ENCODE data around the gene ZSCAN10. TPM values are rescaled to one million over a fixed set of nuclear protein-coding genes. Genes with fewer than 3 reads are reported as not detected.

Gene ZSCAN10
- polyA plus RNA-seq, 1 experiment, result not detected

DNA sequence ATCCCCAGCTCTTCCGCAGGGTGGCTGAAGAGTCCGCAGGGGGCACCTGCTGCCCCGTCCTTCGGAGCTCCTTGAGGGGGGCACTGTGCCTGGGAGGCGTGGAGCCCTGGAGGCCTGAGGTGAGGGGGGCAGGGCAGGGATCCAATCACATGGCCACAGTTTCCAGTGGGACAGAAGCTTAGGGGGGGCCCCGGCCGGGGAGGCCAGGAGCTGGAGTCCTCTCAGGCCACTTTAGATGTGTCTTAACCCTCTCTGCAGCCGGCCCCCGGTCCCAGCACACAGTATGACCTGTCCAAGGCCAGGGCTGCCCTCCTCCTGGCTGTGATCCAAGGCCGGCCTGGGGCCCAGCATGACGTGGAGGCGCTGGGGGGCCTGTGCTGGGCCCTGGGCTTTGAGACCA lies 46.6 kb upstream of the ZSCAN10 start:
- Histone ChIP-seq H3K36me3 (ENCODE audit: control insufficient read depth, insufficient read depth, low read length) (peaks cover 10% of the 10 kb centered on the region), H3K4me3 (ENCODE audit: low read depth, low read length) (no peak overlapping the region), H3K27me3 (ENCODE audit: control insufficient read depth, insufficient read depth, low read length) (no peaks in the 10 kb centered on the region)
- ChIA-PET CTCF (interaction anchor here (0.8 to 1.2 kb wide), 2 partner anchors 16 to 142 kb away, joined by 3 to 4 read pairs; no protein-coding TSS in a partner anchor), POLR2A (no interaction called here)
- no peak for TF ChIP-seq CTCF (IDR thresholded peaks at IDR 0.05; ENCODE audit: insufficient read depth, low read depth, low read length)
- no peak for DNase-seq (ENCODE audit: low read depth)

DNA sequence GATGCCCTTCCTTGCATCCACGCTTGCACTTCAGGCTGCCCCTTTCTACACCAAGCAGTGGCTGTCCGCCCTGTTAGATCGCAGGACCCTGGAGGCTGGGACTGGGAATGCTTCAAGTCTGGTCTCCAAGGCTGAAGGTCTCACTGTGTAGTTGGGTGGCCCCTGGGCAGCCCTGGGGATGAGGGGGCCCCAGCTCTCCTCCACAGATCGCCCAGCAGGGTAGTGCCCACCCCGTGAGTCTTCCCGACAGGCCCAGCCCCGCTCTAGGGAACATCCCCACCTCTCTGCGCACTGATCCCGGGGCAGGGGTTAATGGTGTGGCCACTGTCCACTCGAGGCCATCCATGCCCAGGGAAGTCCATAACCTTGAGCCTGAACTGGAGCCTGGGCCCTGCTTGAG lies 46.1 kb upstream of the ZSCAN10 start:
- no peak for DNase-seq (ENCODE audit: low read depth)
- peaks cover 11% of the 10 kb centered on the region for H3K36me3 ChIP-seq (ENCODE audit: control insufficient read depth, insufficient read depth, low read length)
- no peak for TF ChIP-seq CTCF (IDR thresholded peaks at IDR 0.05; ENCODE audit: insufficient read depth, low read depth, low read length)
- no peaks in the 10 kb centered on the region for H3K27me3 ChIP-seq (ENCODE audit: control insufficient read depth, insufficient read depth, low read length)
- ChIA-PET CTCF (interaction anchor here (1.2 kb wide), 1 partner anchor 141 kb away, joined by 3 read pairs; no protein-coding TSS in a partner anchor), POLR2A (no interaction called here)
- no peak overlapping the region for H3K4me3 ChIP-seq (ENCODE audit: low read depth, low read length)

GRCh38 chr16:3144321-3144983 lies 45.4 kb upstream of the ZSCAN10 start:
- no peak overlapping the region for H3K4me3 ChIP-seq (ENCODE audit: low read depth, low read length)
- peaks cover 11% of the 10 kb centered on the region for H3K36me3 ChIP-seq (ENCODE audit: control insufficient read depth, insufficient read depth, low read length)
- H3K27me3 ChIP-seq (ENCODE audit: control insufficient read depth, insufficient read depth, low read length), result no peaks in the 10 kb centered on the region
- ChIA-PET CTCF (interaction anchor here (0.7 kb wide), 2 partner anchors 113 to 141 kb away, joined by 3 read pairs; no protein-coding TSS in a partner anchor), POLR2A (no interaction called here)
- no peak for DNase-seq (ENCODE audit: low read depth)
- no peak for TF ChIP-seq CTCF (IDR thresholded peaks at IDR 0.05; ENCODE audit: insufficient read depth, low read depth, low read length)

- no peaks in the 10 kb centered on the region for H3K27me3 ChIP-seq (ENCODE audit: control insufficient read depth, insufficient read depth, low read length)
- no peak overlapping the region for H3K4me3 ChIP-seq (ENCODE audit: low read depth, low read length)
- ChIA-PET POLR2A (no interaction called here), CTCF (interaction anchor here (0.7 kb wide), 2 partner anchors 112 to 140 kb away, joined by 3 read pairs; no protein-coding TSS in a partner anchor)
- no peak for DNase-seq (ENCODE audit: low read depth)
- H3K36me3 ChIP-seq (ENCODE audit: control insufficient read depth, insufficient read depth, low read length), result peaks cover 12% of the 10 kb centered on the region
- no peak for TF ChIP-seq CTCF (IDR thresholded peaks at IDR 0.05; ENCODE audit: insufficient read depth, low read depth, low read length)
Measured at GRCh38 chr16:3143598-3144320, 44.7 kb upstream of the ZSCAN10 start.

DNA sequence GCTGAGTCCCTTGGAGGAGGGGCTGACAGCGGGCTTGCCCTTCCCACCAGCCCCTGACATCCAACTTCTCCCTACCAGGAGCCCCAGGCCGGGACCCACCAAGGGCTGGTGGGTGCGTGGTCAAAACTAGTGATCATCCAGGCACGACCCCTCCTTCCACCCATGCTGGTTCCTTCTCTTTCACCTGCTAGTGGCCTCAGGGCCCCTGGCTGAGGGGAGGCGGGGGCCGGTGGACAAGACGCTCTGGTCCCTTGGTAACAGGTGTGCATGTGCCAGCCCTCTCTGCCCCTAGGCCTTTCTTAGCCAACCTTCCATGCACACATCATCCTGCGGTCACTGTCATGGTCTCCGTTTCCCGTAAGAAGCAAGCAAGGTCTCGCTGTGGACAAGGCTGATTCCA lies 44.1 kb upstream of the ZSCAN10 start:
- DNase-seq (ENCODE audit: low read depth), result no peak

More for the DNA sequence above, 44.1 kb upstream of the ZSCAN10 start:
- Histone ChIP-seq H3K36me3 (ENCODE audit: control insufficient read depth, insufficient read depth, low read length) (peaks cover 13% of the 10 kb centered on the region), H3K27me3 (ENCODE audit: control insufficient read depth, insufficient read depth, low read length) (no peaks in the 10 kb centered on the region), H3K4me3 (ENCODE audit: low read depth, low read length) (no peak overlapping the region)
- ChIA-PET POLR2A (no interaction called here), CTCF (interaction anchor here (1.0 to 1.1 kb wide), 2 partner anchors 14 to 24 kb away, joined by 3 read pairs; no protein-coding TSS in a partner anchor)
- no peak for TF ChIP-seq CTCF (IDR thresholded peaks at IDR 0.05; ENCODE audit: insufficient read depth, low read depth, low read length)

Data from BJ (cell line).